ENCODE results near the gene SORCS2.

SORCS2 gene

DNA sequence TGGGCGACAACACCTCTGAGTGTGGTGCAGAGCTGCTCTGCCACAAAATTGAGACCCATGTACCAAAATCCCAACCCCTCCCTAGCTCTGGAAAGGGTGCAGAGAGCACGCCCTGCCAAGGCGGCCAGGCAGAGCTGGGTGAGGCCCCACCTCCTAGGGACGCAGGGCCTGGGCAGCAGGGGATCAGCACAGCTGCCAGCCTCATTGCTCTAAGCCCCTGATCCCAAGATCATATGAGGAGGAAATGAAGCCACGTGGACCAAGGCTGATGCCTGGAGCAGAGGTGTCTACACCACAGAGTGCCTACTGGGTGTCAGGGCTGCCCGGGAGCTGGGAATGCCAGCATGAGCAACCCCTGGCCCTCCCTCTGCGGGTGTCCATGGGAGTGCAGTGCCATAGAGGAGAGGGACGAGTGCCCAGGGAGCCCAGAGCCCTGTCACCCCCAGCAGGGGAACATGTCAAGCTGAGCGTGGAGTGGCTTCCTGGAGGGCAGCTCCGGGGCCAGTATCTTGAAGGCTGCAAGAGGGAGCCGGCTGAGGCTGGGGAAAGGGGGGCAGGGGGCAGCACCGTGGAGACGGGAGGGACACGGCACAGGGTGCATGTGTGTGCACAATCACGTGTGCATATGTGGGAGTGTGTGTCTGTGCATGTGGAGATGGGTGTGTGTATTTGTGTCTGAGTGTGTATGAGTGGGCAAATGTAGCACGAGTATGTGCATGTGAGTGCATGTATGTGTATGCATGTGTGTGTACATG lies 306.3 kb downstream of the SORCS2 start:
- Histone ChIP-seq H3K36me3 (ENCODE audit: control insufficient read depth in 2 of 2, insufficient read depth in 2 of 2, low read length in 2 of 2) (no peaks in the 10 kb centered on the region), H3K27ac (ENCODE audit: low read length) (no peak overlapping the region), H3K27me3 (ENCODE audit: control insufficient read depth in 1 of 2, insufficient read depth in 2 of 2, low read length in 2 of 2) (no peaks in the 10 kb centered on the region), H3K4me3 (ENCODE audit: low read length in 2 of 2) (no peak overlapping the region), H3K4me1 (ENCODE audit: control insufficient read depth, insufficient read depth, low read length) (no peaks in the 10 kb centered on the region), H3K9ac (ENCODE audit: low read length in 2 of 2) (no peak overlapping the region), H3K9me3 (ENCODE audit: control insufficient read depth in 2 of 2, low read length in 2 of 2) (peaks cover 5 to 10% of the 10 kb centered on the region in 2 donors)

DNA sequence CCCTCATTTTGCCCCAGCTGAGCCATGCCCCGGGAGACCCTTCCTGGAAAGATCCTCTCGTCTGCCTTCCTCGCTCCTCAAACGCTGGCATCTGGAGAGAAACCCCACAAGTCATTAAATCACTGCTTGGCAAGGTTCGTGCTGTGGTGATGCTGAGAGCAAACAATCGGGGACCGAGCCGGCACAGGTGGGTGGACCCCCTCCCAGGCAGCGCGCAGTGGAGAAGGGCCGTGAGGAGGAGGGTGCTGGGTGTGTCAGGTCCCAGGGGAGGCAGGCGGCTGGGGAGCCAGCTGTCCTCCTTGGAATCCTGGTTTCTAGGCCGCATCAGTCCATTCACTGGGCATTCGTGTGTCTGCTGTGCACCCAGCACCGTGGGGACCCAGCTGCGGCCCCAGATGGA lies 307.3 kb downstream of the SORCS2 start:
- H3K4me1 ChIP-seq (ENCODE audit: control insufficient read depth, insufficient read depth, low read length) = no peaks in the 10 kb centered on the region
- no peak overlapping the region for H3K9ac ChIP-seq (ENCODE audit: low read length in 2 of 2)
- H3K27ac ChIP-seq (ENCODE audit: low read length) = no peak overlapping the region
- H3K27me3 ChIP-seq (ENCODE audit: control insufficient read depth in 1 of 2, insufficient read depth in 2 of 2, low read length in 2 of 2) = no peaks in the 10 kb centered on the region
- no peaks in the 10 kb centered on the region for H3K9me3 ChIP-seq (ENCODE audit: control insufficient read depth in 2 of 2, low read length in 2 of 2)
- H3K4me3 ChIP-seq (ENCODE audit: low read length in 2 of 2) = no peak overlapping the region
- no peaks in the 10 kb centered on the region for H3K36me3 ChIP-seq (ENCODE audit: control insufficient read depth in 2 of 2, insufficient read depth in 2 of 2, low read length in 2 of 2)

GRCh38 chr4:7500404-7500803 lies 308.1 kb downstream of the SORCS2 start:
- no peaks in the 10 kb centered on the region for H3K9me3 ChIP-seq (ENCODE audit: control insufficient read depth in 2 of 2, low read length in 2 of 2)
- H3K27ac ChIP-seq (ENCODE audit: low read length) = no peak overlapping the region
- no peak overlapping the region for H3K9ac ChIP-seq (ENCODE audit: low read length in 2 of 2)
- H3K4me3 ChIP-seq (ENCODE audit: low read length in 2 of 2) = no peak overlapping the region
- H3K36me3 ChIP-seq (ENCODE audit: control insufficient read depth in 2 of 2, insufficient read depth in 2 of 2, low read length in 2 of 2) = no peaks in the 10 kb centered on the region
- no peaks in the 10 kb centered on the region for H3K27me3 ChIP-seq (ENCODE audit: control insufficient read depth in 1 of 2, insufficient read depth in 2 of 2, low read length in 2 of 2)
- no peaks in the 10 kb centered on the region for H3K4me1 ChIP-seq (ENCODE audit: control insufficient read depth, insufficient read depth, low read length)

DNA sequence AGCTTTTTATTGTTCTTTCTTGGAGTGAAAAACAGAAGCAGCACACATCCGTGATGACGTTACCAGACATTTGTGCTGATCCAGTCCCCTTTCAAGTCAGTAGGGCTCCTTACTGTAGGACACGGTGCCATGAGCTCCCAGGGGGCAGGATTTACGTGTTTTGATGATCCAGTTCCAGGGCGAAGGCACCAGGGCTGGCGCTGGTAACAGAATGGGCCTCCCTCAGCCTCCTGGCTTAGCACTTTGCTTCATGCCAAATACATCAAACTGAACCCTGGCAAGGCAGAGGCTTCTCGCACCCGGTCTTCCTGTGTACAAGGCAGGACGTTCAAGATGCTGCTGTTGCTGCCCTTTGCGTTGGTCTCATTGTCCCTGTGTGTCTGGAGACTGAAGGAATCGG lies 309.0 kb downstream of the SORCS2 start:
- no peak overlapping the region for H3K9ac ChIP-seq (ENCODE audit: low read length in 2 of 2)
- no peak overlapping the region for H3K27ac ChIP-seq (ENCODE audit: low read length)
- H3K4me3 ChIP-seq (ENCODE audit: low read length in 2 of 2) = no peak overlapping the region
- H3K4me1 ChIP-seq (ENCODE audit: control insufficient read depth, insufficient read depth, low read length) = peaks cover 2% of the 10 kb centered on the region
- H3K9me3 ChIP-seq (ENCODE audit: control insufficient read depth in 2 of 2, low read length in 2 of 2) = no peaks in the 10 kb centered on the region
- no peaks in the 10 kb centered on the region for H3K36me3 ChIP-seq (ENCODE audit: control insufficient read depth in 2 of 2, insufficient read depth in 2 of 2, low read length in 2 of 2)
- H3K27me3 ChIP-seq (ENCODE audit: control insufficient read depth in 1 of 2, insufficient read depth in 2 of 2, low read length in 2 of 2) = no peaks in the 10 kb centered on the region

GRCh38 chr4:7501873-7502272 lies 309.5 kb downstream of the SORCS2 start:
- Histone ChIP-seq H3K4me1 (ENCODE audit: control insufficient read depth, insufficient read depth, low read length) (peaks cover 2% of the 10 kb centered on the region), H3K9me3 (ENCODE audit: control insufficient read depth in 2 of 2, low read length in 2 of 2) (no peaks in the 10 kb centered on the region), H3K4me3 (ENCODE audit: low read length in 2 of 2) (no peak overlapping the region), H3K9ac (ENCODE audit: low read length in 2 of 2) (no peak overlapping the region), H3K36me3 (ENCODE audit: control insufficient read depth in 2 of 2, insufficient read depth in 2 of 2, low read length in 2 of 2) (no peaks in the 10 kb centered on the region), H3K27ac (ENCODE audit: low read length) (no peak overlapping the region), H3K27me3 (ENCODE audit: control insufficient read depth in 1 of 2, insufficient read depth in 2 of 2, low read length in 2 of 2) (no peaks in the 10 kb centered on the region)

DNA sequence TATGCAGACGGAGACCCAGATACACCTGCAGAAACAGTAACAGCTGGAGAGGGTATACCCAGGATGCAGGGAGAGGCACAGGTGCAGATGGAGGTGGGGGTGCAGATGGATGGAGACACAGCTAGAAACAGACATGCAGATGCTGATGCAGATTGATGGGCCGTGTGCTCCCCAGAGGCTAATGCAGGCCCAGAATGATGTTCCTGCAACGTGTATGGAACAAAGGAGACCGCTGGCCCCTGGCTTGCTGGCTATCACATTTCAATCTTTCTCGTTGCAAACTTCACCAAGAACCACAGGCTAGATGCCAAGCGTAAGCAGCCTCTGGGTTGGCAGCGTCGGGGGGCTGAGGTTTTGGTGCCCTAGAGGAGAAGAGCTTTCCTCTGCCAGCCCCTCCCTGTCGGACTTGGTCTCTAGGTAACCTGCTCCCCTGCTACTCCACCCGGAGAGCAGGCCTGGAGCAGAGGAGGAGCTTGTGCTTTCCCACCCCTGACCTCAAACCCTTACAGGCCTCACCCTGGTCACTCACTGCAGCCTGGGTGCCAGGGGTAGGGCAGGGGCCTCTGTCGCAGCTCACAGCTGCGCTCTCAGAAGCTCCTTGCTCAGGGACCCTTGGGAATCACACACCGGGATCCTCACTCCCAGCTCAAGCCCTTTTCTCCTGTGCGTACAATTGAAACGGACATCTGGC lies 311.4 kb downstream of the SORCS2 start:
- Histone ChIP-seq H3K9ac (ENCODE audit: low read length in 2 of 2) (no peak overlapping the region), H3K4me3 (ENCODE audit: low read length in 2 of 2) (no peak overlapping the region), H3K27ac (ENCODE audit: low read length) (no peak overlapping the region), H3K36me3 (ENCODE audit: control insufficient read depth in 2 of 2, insufficient read depth in 2 of 2, low read length in 2 of 2) (no peaks in the 10 kb centered on the region), H3K4me1 (ENCODE audit: control insufficient read depth, insufficient read depth, low read length) (peaks cover 3% of the 10 kb centered on the region), H3K27me3 (ENCODE audit: control insufficient read depth in 1 of 2, insufficient read depth in 2 of 2, low read length in 2 of 2) (no peaks in the 10 kb centered on the region), H3K9me3 (ENCODE audit: control insufficient read depth in 2 of 2, low read length in 2 of 2) (no peaks in the 10 kb centered on the region)

DNA sequence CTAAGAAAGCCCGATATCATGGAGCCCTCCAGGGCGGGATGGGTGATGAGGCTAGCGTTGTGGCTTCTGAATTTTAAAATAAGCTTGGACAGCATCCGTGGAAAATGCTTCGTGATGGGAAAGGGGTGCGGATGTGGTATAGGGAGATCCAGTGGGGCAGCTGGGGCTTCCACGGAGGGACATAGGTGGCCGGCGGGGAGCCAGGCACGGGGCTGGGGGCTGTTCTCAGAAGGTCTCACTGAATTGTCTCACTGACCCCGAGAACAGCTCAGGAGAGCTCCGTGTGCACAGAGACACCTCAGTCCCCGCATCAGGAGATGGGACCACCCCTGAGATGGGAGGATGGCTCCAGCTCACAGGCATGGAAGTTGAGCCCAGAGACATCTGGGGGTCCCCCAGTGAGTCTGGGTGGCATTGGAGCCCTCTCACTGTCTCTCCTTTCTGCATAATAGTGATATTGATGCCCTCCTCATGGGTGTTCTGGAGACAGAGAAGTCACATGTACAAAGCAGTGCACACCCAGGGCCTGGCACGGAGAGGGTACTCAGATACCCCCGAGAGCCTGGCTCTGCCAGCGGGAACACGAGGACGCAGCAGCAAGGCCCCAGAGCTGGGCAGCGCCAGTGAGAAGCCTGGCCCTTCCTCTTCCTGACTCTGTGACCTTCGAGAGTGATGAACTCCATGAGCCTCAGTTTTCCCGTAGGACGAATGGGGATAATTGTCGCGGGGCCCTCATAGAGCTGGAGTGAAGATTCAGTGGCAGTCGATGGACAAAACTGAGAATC lies 313.0 kb downstream of the SORCS2 start:
- H3K4me3 ChIP-seq (ENCODE audit: low read length in 2 of 2) = no peak overlapping the region
- H3K4me1 ChIP-seq (ENCODE audit: control insufficient read depth, insufficient read depth, low read length) = peaks cover 6% of the 10 kb centered on the region
- no peak overlapping the region for H3K27ac ChIP-seq (ENCODE audit: low read length)
- H3K36me3 ChIP-seq (ENCODE audit: control insufficient read depth in 2 of 2, insufficient read depth in 2 of 2, low read length in 2 of 2) = no peaks in the 10 kb centered on the region
- no peaks in the 10 kb centered on the region for H3K27me3 ChIP-seq (ENCODE audit: control insufficient read depth in 1 of 2, insufficient read depth in 2 of 2, low read length in 2 of 2)
- H3K9me3 ChIP-seq (ENCODE audit: control insufficient read depth in 2 of 2, low read length in 2 of 2) = no peaks in the 10 kb centered on the region
- H3K9ac ChIP-seq (ENCODE audit: low read length in 2 of 2) = no peak overlapping the region

DNA sequence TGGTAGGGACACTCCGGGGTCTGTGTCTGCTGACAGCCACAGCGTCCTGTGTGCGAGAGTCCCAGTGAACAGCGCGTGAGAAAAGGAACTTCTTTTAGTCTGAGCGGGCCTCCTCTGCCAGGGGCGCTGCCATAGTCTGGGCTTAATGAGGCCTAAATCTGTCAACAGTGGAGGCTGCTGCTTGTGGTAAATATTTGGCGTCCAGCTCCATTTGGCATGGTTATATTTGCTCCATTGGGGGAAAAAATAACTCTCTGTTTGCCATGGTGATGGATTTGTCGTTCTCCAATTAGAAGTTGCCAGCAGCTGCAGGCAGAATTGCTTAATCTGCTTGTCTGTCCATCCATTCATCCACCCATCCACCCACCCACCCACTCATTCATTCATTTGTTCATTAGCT lies 313.8 kb downstream of the SORCS2 start:
- H3K4me3 ChIP-seq (ENCODE audit: low read length in 2 of 2) = no peak overlapping the region
- no peaks in the 10 kb centered on the region for H3K27me3 ChIP-seq (ENCODE audit: control insufficient read depth in 1 of 2, insufficient read depth in 2 of 2, low read length in 2 of 2)
- H3K9me3 ChIP-seq (ENCODE audit: control insufficient read depth in 2 of 2, low read length in 2 of 2) = no peaks in the 10 kb centered on the region
- no peak overlapping the region for H3K27ac ChIP-seq (ENCODE audit: low read length)
- H3K9ac ChIP-seq (ENCODE audit: low read length in 2 of 2) = no peak overlapping the region
- no peaks in the 10 kb centered on the region for H3K36me3 ChIP-seq (ENCODE audit: control insufficient read depth in 2 of 2, insufficient read depth in 2 of 2, low read length in 2 of 2)
- peaks cover 6% of the 10 kb centered on the region for H3K4me1 ChIP-seq (ENCODE audit: control insufficient read depth, insufficient read depth, low read length)

DNA sequence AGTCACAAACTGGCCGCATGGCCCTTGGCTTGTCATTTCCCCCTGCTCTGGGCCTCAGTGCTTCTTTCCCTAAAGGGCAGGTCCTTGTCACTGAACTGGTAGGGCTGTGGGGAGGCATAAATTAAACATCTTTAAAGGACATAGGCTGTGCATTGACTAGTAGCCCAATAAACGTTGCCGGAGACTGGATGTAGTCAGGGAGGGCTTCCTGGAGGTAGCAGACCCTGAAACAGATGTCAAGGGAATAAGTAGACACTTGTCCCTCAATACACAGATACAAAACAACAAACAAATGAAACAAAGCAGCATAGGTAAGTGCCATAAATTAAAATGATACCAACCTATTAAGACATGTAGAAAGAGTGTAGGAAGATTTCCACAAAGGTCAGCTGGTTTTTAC lies 314.2 kb downstream of the SORCS2 start:
- Histone ChIP-seq H3K4me3 (ENCODE audit: low read length in 2 of 2) (no peak overlapping the region), H3K4me1 (ENCODE audit: control insufficient read depth, insufficient read depth, low read length) (peaks cover 6% of the 10 kb centered on the region), H3K27ac (ENCODE audit: low read length) (no peak overlapping the region), H3K9ac (ENCODE audit: low read length in 2 of 2) (no peak overlapping the region), H3K27me3 (ENCODE audit: control insufficient read depth in 1 of 2, insufficient read depth in 2 of 2, low read length in 2 of 2) (no peaks in the 10 kb centered on the region), H3K36me3 (ENCODE audit: control insufficient read depth in 2 of 2, insufficient read depth in 2 of 2, low read length in 2 of 2) (no peaks in the 10 kb centered on the region), H3K9me3 (ENCODE audit: control insufficient read depth in 2 of 2, low read length in 2 of 2) (no peaks in the 10 kb centered on the region)

GRCh38 chr4:7507381-7507780 lies 315.0 kb downstream of the SORCS2 start:
- Histone ChIP-seq H3K4me1 (ENCODE audit: control insufficient read depth, insufficient read depth, low read length) (peaks cover 6% of the 10 kb centered on the region), H3K4me3 (ENCODE audit: low read length in 2 of 2) (no peak overlapping the region), H3K9me3 (ENCODE audit: control insufficient read depth in 2 of 2, low read length in 2 of 2) (no peaks in the 10 kb centered on the region), H3K27ac (ENCODE audit: low read length) (no peak overlapping the region), H3K36me3 (ENCODE audit: control insufficient read depth in 2 of 2, insufficient read depth in 2 of 2, low read length in 2 of 2) (no peaks in the 10 kb centered on the region), H3K9ac (ENCODE audit: low read length in 2 of 2) (no peak overlapping the region), H3K27me3 (ENCODE audit: control insufficient read depth in 1 of 2, insufficient read depth in 2 of 2, low read length in 2 of 2) (no peaks in the 10 kb centered on the region)

All from stomach smooth muscle (tissue), 2 donors.